HG03095 (cell line): ENCODE measurements around the gene OSM.

Experiments
- ATAC-seq: cut with Tn5 transposase; IDR thresholded peaks from one replicate; pipeline ENCODE4 v1.9.1; 2021; ENCODE audit warnings: moderate library complexity; ENCODE audit not compliant: unreplicated experiment

The OSM gene

DNA sequence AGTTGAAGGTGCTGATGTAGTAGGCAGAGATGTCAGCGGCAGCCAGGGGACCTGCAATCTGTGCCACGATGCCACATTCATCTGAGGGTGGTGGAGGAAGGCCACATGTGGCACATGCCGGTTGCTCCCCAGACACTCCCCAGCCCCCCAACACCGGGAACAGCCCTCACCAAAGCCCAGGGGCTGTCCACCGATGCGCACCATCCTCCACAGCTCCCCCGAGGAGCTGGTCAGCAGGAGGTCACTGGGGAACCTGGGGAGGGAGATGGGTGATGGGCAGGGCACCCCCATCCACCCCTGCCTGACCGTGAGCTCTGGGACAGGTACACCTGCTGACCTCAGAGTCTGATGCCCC lies 19.2 kb upstream of the OSM start:
- ATAC-seq: no peak

DNA sequence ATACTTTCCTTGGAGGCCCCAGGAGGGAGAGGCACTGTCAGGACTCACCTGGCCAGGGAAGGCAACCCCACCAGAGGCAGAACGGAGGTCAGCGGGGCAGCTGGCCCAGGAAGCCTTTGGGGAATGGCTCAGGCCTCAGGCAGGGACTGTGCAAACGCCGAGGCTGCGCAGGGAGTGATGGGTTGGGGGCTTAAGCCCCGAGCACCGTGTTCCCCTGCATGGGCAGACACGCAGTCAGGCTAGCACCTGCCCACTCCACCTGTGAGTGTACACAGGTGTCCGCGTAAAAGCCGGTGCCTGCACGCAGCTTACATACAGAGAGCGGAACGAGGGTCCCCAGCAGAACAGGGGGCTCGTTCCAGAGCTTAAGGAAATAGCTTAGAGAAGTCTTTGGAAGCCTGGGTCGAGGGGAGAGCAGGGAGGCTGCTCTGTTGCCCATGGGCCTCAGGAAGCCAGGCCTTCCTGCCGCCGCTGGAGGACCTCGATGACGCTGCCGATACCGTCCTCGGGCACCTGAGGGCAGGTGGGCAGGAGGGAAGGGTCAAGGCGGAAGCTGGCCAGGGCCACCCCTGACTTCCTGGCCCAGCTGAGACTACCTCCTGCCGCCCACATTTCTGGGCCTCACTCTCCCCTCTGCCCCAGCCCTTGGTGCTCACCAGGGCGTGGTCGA lies 18.7 kb upstream of the OSM start:
- no peak for ATAC-seq

DNA sequence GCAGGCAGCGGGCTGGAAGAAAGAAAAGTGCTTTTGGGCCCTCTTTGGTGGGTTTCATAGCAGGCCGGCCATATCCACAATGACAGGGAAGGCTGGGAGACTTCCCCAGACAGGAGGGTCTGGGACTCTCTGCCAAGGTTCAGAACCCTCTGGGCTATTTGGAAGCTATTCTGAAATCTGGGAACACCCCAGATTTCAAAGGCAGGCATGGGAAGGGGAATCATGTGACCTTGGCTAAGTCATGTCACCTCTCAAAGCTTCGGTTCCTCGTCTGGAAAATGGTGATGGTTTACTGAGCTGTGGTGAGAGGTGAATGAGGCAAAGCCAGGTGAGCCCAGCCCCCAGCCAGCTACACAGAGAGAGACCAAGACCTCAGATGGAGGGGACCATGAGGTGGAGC lies 18.0 kb upstream of the OSM start:
- ATAC-seq: no peak

DNA sequence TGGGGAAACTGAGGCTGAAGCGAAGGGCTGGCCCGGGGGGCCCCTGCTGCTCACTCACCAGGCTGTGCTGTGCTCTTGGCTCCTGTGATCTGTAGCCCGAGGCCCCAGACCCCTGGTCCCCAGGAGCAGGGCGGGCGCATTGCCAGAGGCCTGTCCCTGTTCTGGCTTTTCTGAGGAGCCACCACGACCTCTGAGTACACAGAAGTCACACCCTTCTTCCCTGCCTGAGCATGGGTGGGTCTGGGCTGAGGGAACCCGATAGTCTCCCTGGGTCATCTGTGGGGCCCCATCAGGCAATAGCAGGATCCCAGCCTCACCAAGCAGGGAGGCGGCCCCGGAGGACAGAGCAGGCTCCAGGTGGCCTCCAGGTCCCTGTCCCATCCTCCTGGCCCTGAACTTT lies 17.5 kb upstream of the OSM start:
- no peak for ATAC-seq

DNA sequence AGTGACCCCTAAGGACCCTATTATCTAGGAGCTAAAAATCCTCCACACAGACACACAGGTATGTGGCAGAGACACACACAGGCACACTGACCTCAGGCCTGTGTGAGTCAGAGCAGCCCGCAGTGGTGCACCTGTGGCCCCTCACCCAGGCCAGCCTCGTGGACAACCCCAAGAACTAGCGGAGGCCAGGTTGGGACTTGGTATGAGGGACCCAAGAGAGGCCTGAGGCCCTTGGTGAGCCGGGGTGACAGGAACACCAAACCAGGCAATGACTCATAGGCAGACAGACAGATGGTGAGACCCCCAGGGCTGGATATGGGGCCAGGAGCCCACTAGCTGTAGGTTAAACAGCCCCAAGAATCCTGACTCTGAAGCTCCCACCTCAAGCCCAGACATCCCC lies 16.7 kb upstream of the OSM start:
- no peak for ATAC-seq

DNA sequence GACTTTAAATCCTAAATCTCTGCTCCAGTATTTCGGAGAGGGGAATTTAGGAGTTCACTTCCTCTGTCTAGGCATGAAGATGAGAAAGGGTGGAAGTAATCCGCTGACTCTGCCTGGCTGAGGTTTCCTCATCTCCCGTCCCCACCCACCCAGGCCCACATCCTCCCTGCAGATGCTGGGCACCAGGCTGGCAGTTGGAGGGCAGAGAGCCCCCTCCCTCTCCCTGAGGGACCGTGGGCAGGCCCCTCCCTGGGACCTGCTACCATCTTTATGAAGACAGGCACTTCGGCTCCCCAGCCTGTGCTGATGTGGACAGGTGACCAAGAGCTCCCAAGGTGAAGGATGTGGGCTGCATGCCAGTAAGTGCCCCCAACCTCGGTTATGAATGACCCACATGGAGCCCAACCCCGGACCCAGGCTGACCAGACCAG lies 16.0 kb upstream of the OSM start:
- ATAC-seq: no peak

DNA sequence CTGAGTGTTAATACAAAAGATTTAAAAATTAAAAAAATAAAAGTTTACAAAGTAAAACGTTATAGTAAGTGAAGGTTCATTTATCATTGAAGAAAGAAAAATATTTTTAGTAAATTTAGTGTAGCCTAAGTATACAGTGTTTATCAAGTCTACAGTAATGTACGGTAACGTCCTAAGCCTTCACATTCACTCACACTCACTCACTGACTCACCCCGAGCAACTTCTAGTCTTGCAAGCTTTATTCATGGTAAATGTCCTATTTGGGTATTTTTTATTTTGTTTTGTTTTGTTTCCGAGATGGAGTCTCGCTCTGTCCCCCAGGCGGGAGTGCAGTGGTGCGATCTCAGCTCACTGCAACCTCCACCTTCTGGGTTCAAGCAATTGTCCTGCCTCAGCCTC lies 13.9 kb upstream of the OSM start:
- no peak for ATAC-seq

DNA sequence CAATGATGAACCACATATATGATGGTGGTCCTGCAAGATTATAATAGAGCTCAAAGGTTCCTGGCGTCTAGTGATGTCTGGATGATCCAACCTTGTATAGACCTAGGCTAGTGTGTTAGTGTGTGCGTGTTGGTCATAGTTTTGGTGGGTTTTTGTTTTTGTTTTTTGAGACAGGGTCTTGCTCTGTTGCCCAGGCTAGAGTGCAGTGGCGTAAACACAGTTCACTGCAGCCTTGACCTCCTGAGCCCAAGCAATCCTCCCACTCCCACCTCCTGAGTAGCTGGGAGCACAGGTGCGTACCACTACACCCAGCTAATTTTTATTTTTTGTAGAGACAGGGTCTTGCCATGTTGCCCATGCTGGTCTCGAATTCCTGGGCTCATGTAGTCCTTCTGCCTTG lies 13.3 kb upstream of the OSM start:
- ATAC-seq: no peak

DNA sequence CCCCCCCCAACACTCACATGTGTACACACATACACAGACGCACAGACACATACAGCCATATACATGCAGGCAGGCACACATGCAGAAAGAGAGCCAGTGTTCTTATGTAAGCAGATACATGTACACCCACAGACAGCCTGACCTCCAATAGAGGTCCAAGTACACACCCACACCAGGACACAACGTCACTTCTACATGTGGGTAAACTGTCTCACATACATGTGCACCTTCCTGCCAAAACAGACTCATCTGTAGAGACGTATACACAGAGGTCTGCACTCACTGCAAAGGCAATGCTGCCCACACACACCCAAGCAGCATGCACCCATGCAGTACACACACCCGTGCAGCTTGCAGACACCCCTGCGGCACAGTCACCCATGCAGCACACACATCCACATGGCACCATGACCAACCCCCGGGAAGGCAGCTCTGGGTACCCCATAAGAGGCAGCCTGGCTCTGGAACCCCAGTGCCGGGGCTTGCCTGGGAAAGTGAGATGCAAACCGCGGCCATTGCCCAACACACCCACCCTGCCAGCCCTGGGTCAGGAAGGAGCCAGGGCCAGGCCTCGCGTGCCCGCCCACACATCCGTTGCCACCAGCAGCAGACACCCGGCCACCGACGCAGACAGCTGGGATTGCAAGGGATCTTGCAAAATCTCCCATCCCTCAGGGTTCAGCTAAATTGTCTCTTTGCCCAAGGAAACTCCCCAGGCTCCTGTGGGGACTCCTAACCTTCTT lies 12.6 kb upstream of the OSM start:
- no peak for ATAC-seq

DNA sequence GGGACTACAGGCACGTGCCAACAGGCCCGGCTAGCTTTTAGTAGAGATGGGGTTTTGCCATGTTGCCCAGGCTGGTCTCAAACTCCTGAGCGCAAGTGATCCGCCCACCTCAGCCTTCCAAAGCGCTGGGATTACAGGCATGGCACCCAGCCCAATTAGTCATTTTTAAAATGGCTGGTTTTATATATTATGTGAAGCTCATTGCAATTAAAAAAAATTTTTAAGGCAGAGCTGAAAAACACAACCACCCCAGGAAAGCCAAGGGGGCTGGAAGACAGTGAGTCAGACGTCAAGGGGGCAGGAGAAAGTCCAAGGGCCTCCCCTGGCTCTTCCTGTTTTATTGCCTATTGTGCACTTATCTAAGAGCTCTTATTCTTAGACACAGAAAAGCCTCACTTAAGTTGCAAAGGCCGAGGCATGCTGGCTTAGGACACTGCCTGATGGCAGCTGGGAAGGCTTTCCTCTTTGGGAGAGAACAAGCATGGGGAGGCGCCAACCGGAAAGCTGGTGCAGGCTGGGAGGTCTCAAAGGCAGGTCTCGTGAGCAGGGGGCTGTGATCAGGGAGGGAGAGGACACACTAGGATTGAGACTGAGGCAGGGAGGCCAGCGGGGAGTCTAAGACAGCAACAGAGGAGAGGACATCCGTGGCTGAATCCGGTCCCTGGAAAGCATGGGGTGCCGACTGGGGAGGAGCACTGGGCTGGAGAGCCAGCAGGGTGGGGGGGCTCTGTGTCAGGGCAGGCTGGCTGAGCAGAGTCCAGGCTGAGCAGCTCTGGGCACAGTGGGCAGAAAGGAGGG lies 11.1 kb upstream of the OSM start:
- no peak for ATAC-seq

DNA sequence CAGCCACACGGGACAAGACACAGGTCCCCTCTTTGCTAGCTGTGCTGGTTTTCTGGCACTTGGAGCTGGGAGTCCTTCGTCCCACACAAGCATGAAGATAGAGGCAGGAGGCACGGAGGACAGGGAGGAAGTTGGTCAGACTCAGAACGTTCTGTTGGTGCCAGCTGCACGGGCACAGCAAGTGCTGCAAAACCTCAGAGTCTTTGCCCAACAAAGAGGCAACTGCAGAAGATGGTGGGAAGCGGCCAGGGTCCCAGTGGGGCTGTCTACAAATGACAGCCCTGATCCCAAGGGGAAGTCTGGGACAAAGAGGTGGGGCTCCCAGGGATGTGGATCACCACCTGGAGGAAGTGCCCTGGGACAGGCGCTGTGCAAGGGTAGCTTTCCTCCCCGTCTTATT lies 9.4 kb upstream of the OSM start:
- no peak for ATAC-seq

DNA sequence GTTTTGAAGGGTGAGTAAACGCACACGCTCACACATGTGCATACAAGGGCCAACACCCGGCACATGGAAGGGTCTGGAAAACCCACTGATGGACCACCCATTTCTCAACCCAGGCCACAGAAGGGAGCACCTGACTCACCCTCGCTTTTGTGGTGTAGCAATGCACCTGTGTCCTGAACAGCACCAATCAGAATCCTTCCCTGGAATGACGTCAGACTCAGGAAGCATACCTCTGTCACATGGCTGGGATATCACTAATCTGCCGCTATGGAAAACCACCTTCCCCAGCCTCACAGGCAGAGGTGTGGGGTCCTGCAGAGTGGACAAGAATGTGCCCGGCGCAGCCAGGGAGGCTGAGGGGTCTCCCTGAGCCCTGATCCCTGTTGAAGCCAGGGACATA lies 9.0 kb upstream of the OSM start:
- ATAC-seq: no peak

DNA sequence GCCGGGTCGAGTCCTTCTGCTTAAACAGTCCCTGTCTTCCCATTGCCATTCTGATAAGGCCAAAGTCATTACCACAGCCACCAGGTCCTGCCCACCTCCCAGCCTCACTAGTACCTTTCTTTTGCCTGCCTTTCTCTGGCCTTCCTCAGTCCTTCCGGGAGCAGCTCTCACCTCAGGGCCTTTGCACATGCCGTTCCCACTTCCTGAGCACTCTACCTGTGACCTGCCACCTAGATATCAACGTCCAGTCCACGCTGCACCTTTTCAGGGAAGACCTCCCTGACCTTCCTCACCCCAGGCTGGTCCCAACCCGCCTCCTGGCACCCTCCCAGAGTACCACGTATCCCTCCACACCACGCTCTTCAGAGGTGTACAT lies 7.8 kb upstream of the OSM start:
- no peak for ATAC-seq

DNA sequence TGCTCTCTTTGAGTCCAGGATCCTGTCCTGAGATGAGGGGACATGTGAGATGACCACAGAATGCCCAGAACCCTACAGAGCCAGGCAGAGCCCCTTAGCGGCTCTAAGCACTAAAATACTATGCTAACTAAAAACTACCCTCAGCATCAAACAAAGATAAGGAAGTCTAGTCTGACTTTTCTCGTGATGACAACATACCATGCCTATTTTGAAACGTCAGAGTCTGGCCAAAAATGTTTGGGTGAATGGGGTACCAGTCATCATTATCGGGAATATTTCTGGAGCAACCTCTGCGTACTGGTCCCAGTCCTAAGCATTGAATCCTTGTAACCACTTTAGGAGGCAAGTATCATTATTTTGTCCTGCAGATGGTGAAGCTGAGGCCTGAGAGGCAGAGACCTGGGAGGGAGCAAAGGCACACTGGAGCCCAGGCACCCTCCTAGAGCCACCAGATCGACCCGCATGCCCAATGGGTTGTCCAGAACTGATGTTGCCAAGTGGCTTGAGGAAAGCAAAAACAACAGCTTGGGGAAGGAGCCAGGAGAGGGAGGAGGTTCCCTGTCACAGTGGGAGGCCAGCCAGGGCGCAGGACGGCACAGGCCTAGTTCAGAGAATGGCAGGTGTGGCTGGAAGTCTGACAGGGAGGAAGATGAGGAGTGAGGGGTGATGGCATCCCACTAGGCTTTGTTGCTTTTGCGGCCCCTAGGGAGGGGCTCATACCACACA lies 7.2 kb upstream of the OSM start:
- no peak for ATAC-seq

DNA sequence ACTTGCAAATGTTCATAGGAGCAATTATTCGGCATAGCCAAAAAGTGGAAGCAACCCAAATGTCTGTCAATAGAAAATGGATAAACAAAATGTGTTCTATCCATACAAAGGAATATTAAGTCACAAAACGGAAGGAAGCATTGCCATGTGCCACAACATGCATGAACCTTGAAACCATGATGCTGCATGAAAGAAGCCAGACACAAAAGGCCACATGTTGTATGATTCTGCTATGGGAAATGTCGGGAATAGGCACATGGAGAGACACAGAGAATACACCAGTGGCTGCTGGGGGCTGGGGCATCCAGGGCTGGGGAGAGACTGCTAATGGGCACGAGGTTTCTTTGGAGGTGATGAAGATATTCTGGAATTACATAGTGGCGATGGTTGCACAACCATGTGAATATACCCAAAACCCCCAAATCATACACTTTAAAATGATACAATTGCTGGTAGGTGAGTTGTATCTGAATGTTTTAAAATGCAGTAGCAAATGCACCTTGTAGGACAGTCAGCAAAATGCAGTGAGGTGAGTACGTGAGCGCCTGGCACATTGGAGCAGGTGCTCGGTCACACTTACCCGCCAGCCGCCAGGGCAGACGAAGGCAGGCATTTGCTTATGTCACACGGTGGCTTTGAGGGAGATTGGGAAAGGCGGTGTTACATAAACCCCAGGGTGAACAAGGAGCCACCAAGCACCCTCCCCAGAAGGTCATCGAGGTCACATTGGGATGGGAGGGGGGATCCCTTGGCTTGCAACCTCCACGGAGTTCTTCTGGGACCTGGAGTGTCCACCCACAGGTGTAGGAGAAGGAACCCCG lies 6.3 kb upstream of the OSM start:
- no peak for ATAC-seq

DNA sequence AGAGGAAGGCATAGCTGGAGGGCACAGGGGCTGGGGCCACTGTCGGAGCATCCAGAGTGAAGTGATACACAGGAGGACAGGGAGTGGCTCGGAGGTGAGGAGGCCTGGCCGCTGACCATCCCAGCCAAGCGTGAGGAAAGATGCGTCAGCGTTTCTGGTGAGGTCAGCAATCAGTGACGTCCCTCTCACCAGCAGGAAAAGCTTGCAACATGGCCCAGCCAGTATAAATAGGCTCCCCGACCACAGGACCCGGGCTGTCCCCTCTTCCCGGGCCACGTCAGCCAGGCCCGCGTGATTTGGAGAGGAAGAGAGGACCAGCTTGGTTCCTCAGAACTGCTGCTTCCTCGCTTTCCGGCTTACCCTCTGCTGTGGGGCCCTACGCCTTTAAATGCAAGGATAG lies 4.2 kb upstream of the OSM start:
- ATAC-seq: no peak

DNA sequence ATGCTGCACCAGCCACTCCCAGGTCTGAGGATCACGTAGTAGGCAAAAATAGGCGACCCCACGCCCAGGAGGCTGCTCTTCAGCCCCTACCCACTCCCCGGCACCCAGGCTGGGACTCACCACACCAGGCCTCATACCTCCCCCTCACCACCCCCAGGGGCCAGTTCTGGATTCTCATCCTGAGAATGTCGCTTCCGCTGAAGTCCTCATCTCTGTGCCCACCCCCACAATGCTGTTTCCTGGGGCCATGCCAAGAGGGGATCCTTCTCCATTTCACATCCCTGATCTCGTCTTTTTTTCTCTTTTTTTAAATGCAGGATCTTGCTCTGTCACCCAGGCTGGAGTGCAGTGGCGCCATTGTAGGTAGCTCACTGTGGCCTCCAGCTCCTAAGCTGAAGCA lies 1.7 kb upstream of the OSM start:
- no peak for ATAC-seq

DNA sequence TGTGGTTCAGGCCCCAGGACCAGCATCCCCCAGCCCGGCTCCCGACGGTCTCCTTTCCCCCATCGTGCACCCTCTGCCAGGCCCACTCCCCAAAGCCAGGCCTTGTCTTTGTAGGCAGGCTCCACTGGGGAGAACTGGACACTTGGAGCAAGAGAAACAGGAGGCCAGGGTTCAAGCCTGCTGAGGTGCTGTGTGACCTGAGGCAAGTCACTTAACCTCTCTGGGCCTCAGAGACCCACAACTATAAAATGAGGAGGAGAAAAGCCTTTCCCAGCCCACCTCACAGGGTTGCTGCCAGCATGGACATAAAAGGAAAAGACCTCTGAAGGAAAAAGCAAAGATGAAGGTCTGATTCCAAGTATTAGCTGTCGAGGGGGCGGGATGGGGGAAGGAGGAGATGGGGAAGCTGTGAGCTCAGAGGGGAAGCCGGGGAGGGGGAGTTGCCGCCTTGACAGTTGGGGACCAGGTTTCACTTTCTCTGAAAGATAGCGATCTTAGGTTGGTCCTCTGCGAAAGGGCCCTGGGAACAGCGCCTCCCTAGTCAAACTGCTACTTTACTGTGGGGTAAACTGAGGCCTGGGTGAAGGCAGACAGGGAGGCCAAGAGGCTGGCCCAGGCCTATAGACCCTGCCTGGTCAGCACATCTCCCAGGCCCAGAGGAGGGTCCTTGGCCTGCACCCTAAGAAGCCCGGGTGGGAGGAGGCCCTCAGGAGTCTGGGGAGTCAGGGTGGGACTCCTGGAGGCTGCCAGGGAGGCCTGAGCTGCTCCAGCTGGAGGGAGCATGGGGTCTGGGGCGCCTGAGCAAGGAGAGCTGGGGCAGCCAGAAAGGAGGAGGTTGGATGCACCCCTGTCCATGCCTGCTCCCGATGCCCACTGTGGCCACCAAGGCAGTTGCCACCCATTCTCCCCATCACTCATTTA lies 991 bp upstream of the OSM start:
- no peak for ATAC-seq

DNA sequence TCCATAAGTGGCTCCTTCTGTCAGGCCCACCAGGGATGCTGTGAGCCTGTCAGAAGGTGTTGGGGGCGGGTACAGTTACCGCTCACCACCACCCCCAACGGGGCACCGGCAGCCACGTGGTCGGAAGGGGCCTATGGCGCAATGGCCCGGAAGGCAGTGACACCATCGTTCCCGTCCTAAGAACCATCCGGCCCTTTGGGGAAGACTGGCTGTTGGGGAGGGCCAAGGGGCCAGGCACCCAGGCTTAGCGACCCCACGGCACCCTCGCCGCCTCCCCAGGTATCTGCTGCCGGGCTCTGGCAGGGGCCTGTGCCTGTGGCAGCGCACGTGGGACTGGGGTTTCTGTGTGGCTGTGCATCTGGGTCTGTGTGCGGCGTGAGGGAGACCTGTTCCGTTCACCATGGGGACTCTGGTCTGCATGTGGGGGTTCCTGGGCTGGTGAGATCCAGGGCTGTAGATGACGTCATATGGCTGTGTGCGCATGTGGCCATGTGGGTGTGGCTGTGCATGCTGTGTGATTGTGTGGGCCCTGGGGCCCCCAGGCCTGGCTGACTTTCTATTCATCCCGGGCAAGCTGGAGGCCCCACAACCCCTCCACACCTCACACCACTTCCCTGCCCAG lies 717 bp downstream of the OSM start:
- ATAC-seq: peak; percentile 65
